HG02623 (cell line): Measurements from ENCODE around the gene PLA2G4B.

Source experiments
- ATAC-seq: cut with Tn5 transposase; IDR thresholded peaks from one replicate; pipeline ENCODE4 v1.9.1; 2021; ENCODE audit warnings: moderate library complexity; ENCODE audit not compliant: unreplicated experiment

Gene PLA2G4B

GRCh38 chr15:41848631-41849030, 10.0 kb downstream of the PLA2G4B start:
- ATAC-seq = no peak

GRCh38 chr15:41849204-41849603, 10.6 kb downstream of the PLA2G4B start:
- no peak for ATAC-seq

GRCh38 chr15:41849861-41850260, 11.2 kb downstream of the PLA2G4B start:
- ATAC-seq = no peak

GRCh38 chr15:41850482-41851166, 12.0 kb downstream of the PLA2G4B start:
- ATAC-seq = no peak

- ATAC-seq = no peak
Measured at GRCh38 chr15:41851167-41851523, 12.5 kb downstream of the PLA2G4B start.

GRCh38 chr15:41851755-41852370, 13.2 kb downstream of the PLA2G4B start:
- ATAC-seq = no peak

- no peak for ATAC-seq
Measured at GRCh38 chr15:41852736-41853590, 14.3 kb downstream of the PLA2G4B start.

DNA sequence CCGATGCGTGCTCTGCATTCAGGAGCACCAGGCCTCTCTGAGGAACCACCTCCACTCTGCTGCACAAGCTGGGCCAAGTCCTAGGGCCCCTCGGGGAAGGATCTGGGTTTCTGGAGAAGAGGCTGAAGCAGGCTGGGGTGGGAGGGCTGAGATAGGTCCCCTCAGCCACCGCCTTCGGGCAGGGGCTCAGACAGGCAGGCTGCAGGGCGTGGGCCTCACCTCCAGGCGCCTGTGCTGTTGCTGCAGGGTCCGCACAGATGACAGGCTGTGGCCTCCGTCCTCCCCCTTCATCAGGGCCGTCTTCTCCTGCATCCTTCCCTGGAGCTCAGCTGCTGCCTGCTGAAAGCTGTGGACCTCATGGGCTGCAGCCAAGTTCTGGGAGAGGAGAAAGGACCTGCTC, 15.2 kb downstream of the PLA2G4B start:
- ATAC-seq = no peak

GRCh38 chr15:41854443-41854842, 15.8 kb downstream of the PLA2G4B start:
- no peak for ATAC-seq

GRCh38 chr15:41855261-41855961, 16.8 kb downstream of the PLA2G4B start:
- no peak for ATAC-seq

DNA sequence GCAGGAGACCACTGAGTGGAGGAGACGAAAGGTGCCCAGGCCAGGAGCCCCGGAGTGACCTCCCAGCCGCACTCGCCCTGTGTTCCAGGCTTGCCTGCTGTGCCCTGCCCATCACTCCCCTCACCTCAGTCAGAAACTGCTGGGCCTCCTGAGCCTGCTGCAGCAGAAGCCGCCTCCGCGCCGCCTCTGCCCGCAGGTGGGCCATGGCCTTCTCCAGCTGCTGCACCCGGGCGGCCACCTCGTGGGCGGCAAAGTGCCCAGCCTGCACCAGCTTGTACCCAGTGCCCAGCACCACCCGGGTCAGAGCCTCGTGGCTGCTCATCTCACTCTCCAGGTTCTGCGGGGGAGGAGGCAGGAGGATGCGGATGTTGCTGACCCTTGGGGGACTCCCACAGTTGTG, 17.6 kb downstream of the PLA2G4B start:
- no peak for ATAC-seq

DNA sequence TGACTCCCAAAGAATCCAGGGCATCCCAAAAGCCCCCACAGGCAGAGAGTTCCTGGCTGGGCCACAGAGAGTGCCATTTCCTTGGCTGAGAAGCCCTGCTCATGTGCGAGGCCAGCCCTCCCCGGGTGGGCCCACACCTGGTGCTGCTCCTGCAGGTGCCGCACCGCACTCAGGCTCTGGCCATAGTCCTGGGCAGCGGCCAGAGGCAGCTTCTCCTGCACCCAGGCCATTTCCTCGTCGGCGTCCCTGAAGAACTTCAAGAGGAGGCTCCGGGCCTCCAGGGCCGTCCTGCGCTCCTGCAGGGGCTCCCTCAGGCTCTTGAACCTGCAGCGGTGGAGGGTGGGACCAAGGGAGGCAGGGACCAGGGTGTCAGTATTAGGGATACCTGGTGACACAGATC, 18.1 kb downstream of the PLA2G4B start:
- no peak for ATAC-seq

GRCh38 chr15:41857316-41857715, 18.7 kb downstream of the PLA2G4B start:
- no peak for ATAC-seq

DNA sequence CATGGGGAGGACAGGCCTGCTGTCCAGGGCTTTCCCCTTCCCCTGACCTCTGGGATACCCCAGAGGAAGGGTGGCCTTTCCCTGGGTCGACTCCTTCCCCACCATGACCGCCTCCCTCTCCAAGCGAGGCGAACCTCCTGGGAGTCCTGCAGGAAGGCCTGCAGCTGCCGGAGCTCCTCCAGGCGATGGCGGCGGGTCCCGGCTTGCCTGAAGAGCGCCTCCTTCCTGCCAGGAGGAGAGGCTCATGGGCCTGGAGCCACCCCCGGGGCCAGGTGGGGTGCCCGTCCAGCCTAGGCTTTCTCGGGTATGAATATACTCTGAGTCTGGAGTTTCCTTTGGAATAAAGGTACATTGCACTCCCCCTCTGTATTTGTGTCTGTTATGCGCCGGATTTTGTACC, 20.1 kb downstream of the PLA2G4B start:
- ATAC-seq = no peak

DNA sequence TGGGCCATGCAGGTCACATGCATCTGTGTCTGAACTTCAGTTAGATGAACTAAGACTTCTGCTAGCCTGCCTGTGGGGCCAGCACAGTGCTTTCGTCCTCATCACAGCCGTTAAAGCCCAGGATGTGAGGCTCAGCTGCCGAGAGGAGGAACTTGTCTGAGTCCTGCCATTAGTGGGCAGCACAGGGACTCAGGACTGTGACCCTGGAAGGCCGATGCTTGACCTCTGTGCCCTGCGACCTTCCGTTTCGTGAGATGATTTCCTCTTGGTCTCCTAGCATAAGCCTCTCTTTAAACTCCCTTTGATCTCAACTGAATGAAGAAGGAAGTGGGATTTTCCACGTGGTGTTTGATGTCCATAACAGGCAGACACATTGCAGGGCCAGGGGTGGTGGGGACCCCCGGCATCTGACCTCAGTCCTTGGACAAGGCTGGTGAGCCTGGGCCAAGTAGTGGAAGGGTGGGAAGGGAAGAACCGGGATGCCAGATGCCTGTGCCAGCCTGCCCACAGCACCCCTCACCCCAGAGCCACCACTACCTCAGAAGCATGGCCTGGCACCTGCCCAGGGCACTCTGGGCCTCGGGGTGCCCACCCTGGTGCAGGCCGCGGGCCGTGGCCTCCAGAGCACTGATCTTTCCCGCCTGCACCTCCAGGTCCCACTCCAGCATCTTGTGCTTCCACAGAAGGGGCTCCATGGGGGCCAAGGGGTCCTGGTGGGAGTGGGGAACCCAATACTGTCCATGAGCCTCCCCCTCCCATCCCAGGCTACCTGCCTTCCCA, 21.6 kb downstream of the PLA2G4B start:
- ATAC-seq = no peak

DNA sequence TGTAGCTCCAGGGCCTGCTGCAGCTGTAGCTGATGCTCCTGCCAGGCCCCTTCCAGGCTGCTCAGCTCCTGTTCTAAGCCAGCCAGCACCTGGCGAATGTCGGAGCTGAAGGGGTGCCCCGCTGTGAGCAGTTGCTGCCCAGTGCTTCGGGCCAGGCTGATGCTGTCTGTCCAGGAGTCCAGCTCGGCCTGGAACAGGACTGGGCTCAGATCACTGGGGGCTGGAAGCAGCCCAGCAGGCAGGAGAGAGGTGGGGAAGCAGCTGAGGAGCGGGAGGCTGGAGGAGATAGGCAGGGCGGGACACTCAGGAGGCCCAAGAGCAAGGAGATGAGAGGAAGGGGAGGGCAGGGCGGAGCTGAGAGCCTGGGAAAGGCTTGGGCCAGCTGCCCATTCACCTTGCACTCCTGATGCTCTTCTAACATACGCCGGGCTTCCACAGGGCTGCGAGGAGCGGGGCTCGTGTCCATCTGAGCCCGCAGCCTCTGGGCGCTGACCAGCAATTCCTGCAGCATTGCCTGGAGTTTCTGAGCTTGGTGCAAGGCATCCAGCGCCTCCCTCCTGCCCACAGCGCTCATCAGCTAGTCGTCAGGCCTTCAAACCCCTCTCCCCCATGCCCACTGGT, 23.2 kb downstream of the PLA2G4B start:
- ATAC-seq = no peak

DNA sequence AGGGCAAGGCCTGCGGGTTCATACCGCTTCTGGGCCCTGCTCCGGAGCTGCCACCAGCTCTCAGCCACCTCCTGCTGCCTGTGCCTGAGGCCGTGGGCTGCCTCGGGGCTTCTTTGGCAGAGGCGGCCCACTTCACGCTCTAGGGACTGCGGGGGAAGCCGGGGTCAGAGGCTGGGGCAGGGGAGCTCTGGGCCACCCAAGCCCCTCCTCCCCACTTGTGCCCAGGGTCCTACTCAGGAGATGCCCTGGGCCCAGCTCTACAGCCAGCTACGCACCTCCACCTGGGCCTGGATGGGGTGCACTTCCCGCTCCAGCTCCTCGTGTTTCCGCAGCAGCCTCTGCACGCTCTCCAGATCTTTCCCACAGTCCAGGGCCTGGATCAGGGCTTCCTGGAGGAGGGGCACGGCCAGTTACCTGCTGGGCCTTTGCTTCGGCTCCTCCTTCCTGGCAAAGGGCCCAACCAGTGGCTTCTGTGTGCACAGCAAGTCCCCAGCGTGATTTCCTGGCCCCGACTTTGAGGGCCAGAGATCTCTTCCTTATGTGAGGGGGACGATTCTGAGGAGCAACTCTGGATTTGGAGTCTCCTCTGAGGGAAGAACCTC, 24.0 kb downstream of the PLA2G4B start:
- ATAC-seq = no peak

DNA sequence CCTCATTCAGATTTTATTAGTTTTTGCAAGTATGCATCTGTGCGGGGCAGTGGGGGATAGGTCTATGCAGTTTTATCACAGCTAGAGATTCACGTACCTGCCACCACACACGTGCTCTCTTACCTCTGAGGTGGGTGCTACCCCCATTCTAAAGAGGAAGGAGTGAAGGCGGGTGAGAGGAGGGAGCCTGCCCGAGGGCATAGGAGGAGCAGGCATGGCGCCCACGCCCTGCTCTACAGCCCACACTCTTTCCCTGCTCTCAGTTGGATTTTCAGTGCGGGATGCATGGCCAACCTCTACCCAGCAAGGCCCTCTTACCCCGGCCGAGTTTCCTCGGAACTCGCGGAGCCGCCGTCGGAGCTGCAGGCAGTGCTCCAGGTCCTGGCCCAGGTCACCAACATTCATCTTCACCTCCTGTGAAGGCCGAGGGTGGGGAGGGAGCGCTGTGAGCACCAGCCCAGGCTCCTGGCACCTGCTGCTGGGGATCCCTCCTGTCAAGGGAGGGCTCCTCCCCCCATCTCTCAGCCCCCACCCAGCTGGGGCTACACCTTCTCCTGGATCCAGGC, 26.9 kb downstream of the PLA2G4B start:
- ATAC-seq = no peak

DNA sequence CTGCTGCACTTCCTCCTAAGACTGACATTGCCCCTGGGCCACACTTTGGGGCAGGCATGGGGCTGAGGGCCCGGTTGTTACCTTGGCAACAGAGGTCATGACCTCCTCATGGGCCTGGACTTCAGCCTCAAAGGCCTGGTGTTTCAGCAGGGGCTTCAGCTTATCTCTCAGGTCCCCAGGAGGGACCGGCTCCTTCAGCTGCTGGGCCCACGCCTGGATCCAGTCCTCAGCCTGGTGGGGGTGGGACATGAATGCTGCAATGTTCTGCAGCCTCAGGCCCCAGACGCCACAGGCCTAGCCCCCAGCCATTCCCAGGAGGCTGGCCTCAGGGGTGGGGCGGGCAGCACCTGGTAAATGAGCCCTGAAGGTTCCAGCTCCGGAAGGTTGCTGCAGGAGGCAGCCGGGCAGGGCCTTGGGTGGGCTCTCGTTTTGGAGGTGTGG, 27.6 kb downstream of the PLA2G4B start:
- ATAC-seq = no peak
